ENCODE measurements around the gene PTPN12.
A peak's percentile ranks its signal among the peaks of the same experiment; 100 is the strongest.
"Not testable (repeated sequence)": the region's sequence is repeated elsewhere in the genome, so short reads cannot be mapped to it uniquely, and the experiment has no call there.

Gene PTPN12

GRCh38 chr7:77580762-77581350 is 43.8 kb downstream of the PTPN12 start:
- DNase-seq, result no peak

GRCh38 chr7:77587272-77587671 is 50.2 kb downstream of the PTPN12 start:
- DNase-seq, result no peak

- DNase-seq, result no peak
These were observed 63.9 kb downstream of the PTPN12 start for GRCh38 chr7:77600952-77601351.

DNA sequence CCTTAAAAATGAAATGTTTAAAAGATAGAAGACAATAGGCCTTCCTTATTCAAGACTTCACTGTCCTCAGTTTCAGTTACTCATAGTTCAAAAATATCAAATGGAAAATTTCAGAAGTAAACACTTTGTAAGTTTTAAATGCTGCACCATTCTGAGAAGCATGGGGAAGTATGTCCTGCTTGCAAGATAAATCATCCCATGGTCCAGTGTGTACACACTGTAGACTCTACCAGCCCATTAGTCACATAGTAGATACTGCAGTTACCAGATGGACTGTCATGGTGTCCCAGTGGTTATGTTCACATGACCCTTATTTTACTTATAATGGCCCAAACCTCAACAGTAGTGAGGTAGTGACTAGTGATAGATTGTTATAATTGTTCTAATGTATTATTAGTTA is 69.5 kb downstream of the PTPN12 start:
- no peak for DNase-seq

GRCh38 chr7:77619314-77619713 is 82.2 kb downstream of the PTPN12 start:
- no peak for DNase-seq

DNA sequence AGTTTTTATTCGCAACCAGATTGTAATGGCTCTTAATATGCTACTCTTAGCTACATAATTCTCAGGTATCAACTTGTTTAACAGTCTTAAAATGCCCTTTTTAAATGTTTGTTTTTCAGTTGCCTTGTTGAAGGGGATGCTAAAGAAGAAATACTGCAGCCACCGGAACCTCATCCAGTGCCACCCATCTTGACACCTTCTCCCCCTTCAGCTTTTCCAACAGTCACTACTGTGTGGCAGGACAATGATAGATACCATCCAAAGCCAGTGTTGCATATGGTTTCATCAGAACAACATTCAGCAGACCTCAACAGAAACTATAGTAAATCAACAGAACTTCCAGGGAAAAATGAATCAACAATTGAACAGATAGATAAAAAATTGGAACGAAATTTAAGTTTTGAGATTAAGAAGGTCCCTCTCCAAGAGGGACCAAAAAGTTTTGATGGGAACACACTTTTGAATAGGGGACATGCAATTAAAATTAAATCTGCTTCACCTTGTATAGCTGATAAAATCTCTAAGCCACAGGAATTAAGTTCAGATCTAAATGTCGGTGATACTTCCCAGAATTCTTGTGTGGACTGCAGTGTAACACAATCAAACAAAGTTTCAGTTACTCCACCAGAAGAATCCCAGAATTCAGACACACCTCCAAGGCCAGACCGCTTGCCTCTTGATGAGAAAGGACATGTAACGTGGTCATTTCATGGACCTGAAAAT is 89.7 kb downstream of the PTPN12 start:
- no peak for DNase-seq

GRCh38 chr7:77627309-77627676 is 90.2 kb downstream of the PTPN12 start:
- DNase-seq, result no peak

GRCh38 chr7:77629797-77630196 is 92.7 kb downstream of the PTPN12 start:
- DNase-seq, result no peak

DNA sequence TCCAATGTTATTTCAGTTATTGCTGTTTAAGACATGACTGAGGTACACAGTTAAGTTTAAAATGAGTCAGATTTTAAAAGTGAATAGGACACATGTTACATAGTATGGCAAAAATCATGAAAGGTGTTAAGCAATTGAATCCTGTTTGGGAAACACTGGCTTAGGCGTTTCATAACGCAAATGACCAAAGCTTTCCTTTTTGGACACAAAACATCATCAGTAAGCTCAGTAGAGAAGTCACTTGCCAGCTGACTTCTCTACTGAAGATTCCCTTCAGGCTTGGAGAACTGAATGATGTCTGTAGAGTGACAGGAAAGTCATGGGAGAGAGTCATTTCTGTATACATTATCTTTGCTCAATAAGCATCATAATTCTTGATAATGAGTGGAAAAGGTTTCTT is 94.7 kb downstream of the PTPN12 start:
- DNase-seq, result no peak

GRCh38 chr7:77644774-77645173 is 107.7 kb downstream of the PTPN12 start:
- DNase-seq, result no peak

GRCh38 chr7:77648742-77649338 is 111.7 kb downstream of the PTPN12 start:
- no peak for DNase-seq

DNA sequence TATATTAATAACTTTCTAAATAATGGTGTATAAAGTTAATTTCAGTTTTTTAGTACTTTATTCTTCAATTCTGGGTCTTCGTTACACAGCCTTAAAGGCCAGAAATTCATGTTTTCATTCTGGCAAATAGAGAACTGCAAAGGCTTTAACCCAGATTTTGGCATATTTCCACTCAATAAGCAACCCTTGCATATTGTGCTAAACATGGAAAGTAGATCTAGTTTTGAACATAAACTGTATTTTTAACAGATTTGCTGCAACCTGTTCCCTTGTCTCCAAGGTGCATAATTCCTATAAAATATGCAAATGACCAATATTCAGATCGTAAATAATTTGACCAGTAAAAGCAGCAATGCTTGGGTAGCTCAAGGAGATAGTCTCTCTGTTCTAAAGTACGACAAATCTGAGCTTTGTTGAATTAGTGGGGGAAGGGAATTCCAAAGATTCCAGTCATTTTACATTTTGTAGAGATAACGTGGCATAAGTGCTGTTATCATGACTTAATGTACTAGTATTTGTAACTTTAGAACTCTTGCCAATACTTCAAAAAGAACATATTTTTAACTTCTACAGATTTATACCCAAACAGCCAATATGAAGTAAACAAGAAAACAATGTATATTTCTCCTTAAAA is 112.7 kb downstream of the PTPN12 start:
- DNase-seq, result no peak

GRCh38 chr7:77651575-77652162 is 114.6 kb downstream of the PTPN12 start:
- DNase-seq, result no peak

- DNase-seq, result not testable (repeated sequence)
These were observed 115.7 kb downstream of the PTPN12 start for GRCh38 chr7:77652826-77653225.

- no peak for DNase-seq
These were observed 116.5 kb downstream of the PTPN12 start for GRCh38 chr7:77653572-77653971.

- no peak for DNase-seq
These were observed 118.3 kb downstream of the PTPN12 start for GRCh38 chr7:77655356-77655755.

DNA sequence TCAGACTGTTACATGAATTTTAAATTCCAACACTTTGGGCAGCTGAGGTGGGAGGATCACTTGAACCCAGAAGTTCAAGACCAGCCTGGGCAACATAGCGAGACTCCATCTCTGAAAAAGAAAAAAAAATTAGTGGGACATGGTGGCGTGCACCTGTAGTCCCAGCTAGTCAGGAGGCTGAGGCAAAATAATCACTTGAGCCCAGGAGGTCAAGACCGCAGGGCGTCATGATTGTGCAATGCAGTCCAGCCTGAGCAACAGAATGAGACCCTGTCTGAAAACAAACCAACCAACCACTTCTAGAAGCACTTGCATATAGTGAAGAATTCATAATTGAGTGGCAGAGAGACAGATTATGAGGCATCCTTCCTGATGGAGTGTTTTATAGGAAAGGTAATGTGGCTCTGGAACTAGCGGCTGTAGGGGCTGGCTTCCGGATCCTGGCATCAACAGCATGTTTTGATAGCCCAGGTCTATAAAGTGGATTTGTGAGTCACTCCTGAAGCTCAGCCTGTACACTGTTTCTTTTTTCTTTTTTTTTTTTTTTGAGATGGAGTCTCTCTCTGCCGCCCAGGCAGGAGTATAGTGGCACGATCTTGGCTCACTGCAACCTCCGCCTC is 118.9 kb downstream of the PTPN12 start:
- DNase-seq, result no peak

DNA sequence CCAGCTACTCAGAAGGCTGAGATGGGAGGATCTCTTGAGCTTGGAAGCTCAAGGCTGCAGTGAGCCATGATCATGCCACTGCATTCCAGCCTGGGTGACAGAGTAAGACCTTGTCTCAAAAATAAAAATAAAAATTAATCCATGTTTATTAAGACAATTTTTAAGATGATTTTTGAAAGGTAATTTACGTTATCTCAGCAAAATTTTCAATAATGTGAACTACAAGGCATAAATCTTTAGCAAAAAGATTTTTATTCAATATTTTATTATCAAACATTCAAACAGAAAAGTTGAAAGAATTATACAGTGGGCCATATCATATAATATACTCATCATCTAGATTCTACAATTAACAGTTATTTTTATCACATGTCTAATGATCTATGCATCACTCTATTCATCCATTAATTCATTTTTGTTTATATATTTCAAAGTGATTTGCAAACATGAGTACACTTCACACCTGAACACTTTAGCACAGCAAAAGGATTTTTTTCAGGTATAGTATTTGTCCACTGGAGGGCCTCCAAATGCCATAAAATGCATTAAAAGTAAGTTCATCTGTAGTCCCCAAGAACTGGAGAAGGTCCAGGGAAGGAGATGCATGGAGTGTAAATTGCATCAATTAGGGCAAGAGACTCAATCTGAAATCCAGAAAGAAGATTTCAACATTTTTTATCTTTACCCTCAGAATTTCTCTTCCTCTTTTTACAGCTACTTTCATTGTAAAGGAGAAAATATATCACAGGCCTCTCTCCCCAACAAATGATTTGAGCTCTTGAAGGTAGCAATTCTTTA is 120.5 kb downstream of the PTPN12 start:
- peak; percentile 10 for DNase-seq

DNA sequence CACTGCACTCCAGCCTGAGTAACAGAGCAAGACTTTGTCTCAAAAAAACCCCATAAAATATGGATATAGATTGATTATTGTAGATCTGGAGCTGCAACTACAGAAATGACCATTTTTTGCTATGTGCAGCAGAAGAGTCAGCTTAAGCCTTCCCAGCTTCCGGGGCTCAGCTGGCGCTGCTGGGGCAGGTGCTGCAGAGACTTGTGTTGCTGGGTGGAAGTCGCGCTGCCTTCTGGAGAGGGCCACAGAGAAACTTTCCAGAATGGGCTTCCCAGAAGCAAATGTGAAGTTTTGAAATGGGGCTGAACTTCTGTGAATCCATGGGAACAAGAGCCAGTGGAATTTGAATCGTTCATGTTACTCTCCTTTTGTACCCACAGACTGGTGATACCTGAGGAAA is 121.8 kb downstream of the PTPN12 start:
- no peak for DNase-seq

DNA sequence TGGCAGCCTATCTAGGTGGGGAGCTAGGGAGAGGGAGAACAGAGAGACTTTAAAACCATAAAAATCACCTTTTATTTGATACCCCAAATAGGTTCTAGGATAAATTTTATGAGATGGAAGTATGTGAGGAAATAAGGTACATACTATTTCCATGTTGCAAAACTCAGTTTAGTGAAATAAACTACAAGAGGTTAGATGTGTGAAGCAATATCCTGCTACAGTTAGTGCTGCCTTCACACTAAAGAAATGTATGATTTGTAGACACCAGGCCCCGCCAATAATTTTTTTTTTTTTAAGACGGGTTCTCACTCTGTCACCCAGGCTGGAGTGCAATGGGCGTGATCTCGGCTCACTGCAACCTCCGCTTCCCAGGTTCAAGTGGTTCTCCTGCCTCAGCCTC is 124.7 kb downstream of the PTPN12 start:
- DNase-seq, result no peak

DNA sequence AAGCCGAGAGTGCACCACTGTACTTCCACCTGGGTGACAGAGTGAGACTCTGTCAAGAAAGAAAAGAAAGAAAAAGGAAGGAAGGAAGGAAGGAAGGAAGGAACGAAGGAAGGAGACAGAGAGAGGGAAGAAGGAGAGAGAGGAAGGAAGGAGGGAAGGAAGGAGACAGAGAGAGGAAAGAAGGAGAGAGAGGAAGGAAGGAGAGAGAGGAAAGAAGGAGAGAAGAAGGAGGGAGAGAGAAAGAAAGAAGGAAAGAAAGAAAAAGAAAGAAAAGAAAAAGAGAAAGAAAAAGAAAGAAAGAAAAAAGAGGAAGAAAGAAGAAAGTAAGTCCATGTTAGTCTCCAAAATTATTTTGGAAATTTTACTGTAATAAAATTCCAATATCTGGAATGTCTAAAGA is 125.8 kb downstream of the PTPN12 start:
- DNase-seq, result no peak

DNA sequence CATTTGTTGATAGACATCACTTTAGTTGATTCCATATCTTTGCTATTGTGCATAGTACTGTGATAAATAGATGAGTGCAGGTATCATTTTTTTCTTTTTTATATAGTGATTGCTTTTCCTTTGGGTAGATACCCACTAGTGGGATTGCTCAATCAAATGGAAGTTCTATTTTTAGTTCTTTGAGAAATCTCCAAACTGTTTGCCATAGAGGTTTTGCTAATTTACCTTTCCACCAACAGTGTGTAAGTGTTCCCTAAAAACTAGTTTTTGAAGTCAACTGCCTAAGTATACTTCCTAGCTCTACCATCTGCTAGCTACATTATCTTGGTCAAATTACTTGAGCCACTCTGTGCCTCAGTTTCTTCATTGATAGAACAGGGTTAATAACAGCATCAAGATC is 127.6 kb downstream of the PTPN12 start:
- DNase-seq, result no peak
